CD4-positive, alpha-beta T cell treated with Interleukin-6 at 100 ng/mL for 8 hours (primary cell): ENCODE data around the gene TMTC1.

Experiments used
- DNase-seq: peaks from one replicate; pipeline ENCODE4 v3.0.0-alpha.2; 2020; ENCODE audit warnings: mixed read lengths, low spot score

TMTC1 gene

GRCh38 chr12:29739279-29739991 lies 44.3 kb downstream of the TMTC1 start:
- no peak for DNase-seq

DNA sequence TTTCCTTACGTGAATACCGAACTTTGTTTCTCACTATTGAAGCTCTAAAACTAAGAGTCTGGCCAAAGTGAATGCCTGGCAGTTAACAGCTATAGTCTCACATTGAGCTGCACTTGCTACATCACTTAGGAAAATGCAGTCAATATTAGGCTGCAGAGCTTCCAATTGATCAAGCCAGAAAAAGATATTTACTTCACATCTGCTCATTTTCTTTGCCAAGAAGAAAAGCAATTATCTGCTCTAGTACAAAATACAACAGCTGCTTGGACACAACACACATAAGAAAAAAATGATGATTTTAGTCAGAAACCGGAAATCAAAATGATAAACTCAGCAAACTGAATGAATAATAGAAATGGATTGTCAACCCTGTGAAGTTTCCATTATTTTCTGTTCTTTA lies 45.4 kb downstream of the TMTC1 start:
- no peak for DNase-seq

- DNase-seq = no peak
Observed at GRCh38 chr12:29737644-29738043, 46.1 kb downstream of the TMTC1 start.

GRCh38 chr12:29735604-29736003 lies 48.1 kb downstream of the TMTC1 start:
- DNase-seq = no peak

DNA sequence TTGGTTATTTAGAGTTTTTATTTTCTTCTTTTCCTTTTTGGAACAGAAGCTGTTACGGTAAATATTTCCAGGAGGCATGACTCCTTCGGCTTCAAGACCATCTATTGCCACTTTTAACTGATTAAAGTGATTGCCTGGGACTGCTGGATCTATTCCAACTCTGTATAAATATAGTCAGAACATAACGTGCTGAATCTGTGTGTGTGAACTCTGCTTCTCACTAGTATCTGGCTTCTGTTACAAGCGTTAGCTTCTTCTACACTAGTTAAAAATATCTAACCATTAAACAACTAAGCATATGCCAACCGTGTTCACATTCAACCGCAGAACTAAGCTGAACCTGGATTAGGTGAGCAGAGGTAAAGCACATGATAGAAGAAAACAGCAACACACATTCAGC lies 49.0 kb downstream of the TMTC1 start:
- no peak for DNase-seq

- no peak for DNase-seq
Observed at GRCh38 chr12:29734305-29734704, 49.4 kb downstream of the TMTC1 start.

DNA sequence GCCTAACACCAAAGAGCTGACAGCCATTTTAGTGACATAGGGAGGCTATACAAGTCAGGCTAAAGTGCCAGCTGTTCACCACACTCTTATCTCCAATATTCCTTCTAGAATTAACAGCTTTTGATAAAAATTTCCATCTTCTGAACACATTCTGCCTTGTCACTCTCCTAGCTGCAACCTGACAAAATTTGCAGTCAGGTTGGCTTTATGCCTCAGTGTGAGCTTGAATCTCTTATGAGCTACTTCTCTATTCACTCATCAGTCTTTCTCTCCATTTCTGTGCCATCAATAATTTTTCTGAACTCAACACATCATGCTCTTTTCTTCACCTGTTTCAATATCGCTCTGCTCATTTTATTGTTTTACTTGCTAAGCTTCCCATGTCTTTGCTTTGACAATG lies 50.2 kb downstream of the TMTC1 start:
- no peak for DNase-seq

DNA sequence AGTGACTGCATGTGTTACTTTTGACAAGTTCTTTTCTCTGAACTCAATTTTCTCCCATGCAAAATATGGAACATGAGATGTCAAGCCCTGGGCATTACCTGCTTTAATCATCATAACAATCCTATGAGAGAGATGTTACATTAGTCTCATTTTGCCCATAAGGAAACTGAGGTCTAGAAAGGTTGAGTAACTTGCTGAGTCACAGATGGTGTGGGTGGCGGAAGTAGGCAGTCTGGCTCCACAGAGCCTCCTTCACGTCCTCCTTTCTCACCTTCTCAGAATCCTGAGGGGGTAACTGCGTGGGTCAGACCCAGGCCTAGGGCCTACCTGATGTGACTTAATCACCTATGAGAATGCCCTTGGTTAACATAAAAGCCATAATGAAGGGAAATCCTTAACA lies 50.7 kb downstream of the TMTC1 start:
- no peak for DNase-seq

- no peak for DNase-seq
Observed at GRCh38 chr12:29732593-29732992, 51.1 kb downstream of the TMTC1 start.

DNA sequence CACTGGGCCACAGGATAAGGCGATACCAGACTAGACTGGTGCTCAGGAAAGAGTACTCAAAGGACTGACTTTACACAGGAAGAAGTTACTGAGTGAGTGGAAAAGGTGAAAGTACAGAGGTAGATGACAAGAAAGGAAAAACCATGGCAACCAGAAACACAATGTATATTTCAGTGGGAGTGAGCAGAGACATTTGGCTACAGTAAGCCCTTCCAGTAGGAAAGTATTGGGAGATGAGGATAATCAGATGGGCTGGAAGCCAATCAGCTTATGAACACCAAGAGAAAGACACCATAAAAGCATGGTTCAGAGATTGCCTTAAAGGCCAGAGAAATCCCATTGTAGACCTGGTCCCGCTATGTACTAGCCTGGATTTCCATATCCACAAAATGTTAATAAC lies 51.6 kb downstream of the TMTC1 start:
- DNase-seq = no peak

GRCh38 chr12:29731591-29731990 lies 52.2 kb downstream of the TMTC1 start:
- DNase-seq = no peak

DNA sequence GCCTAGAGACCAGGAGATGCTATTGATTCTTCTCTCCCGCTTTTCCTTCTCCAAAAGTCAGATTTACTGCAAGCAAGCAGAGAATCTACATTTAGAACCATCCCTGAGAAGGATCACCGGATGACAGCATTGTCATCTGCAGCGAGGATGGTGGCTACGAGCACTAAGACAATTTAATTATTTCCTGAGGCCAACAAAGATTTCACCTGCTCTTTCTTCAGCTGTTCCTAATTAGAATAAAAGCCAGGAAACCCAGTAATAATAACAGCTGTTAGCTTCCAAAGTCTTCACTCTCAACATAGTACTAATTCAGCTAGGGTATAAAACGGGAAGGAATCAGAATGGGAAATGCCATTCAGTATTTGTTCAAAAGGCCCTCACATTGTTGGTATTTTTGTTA lies 53.3 kb downstream of the TMTC1 start:
- DNase-seq = no peak

GRCh38 chr12:29728030-29728429 lies 55.7 kb downstream of the TMTC1 start:
- no peak for DNase-seq

- no peak for DNase-seq
Observed at GRCh38 chr12:29726741-29727348, 56.9 kb downstream of the TMTC1 start.

- DNase-seq = no peak
Observed at GRCh38 chr12:29726321-29726692, 57.4 kb downstream of the TMTC1 start.

DNA sequence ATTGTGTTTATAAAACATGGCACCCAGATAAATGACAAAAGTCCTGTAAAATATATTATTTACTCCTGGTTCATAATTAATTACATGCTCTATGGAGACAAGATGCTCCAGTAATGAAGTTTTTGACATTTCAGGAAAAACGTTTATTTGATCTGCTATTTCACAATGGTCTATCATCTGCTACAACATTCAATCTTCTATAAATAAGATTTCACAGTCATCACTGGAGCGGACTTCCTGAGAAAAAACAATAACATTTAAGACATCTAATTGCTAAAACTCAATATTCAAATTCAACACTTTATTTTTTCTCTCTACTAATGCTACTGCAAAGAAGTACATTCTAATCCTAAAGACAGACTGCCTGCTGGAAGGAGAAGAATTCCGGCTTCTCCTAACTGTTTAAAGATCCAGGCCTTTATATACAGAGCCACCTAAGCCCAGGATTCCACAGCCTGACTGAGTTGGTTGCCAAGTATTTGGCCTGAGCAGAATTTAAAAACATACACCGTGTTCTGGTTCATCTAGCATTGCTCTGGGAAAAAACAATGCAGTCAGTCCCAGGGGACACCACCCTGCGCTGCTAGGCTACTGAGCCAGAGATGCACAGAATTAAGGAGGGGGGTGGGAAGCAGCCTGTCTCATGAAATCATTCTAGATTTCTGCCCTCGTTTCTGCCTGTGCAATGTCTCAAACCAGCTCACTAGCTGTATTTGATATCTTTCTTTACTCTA lies 58.0 kb downstream of the TMTC1 start:
- no peak for DNase-seq

GRCh38 chr12:29722164-29722563 lies 61.6 kb downstream of the TMTC1 start:
- no peak for DNase-seq

GRCh38 chr12:29719381-29719780 lies 64.4 kb downstream of the TMTC1 start:
- no peak for DNase-seq

GRCh38 chr12:29717540-29718100 lies 66.1 kb downstream of the TMTC1 start:
- DNase-seq = no peak

- no peak for DNase-seq
Observed at GRCh38 chr12:29714966-29715365, 68.8 kb downstream of the TMTC1 start.

- DNase-seq = no peak
Observed at GRCh38 chr12:29713729-29714128, 70.0 kb downstream of the TMTC1 start.

GRCh38 chr12:29711381-29711780 lies 72.4 kb downstream of the TMTC1 start:
- no peak for DNase-seq

GRCh38 chr12:29710104-29710503 lies 73.6 kb downstream of the TMTC1 start:
- no peak for DNase-seq
